HG02852 (cell line): ENCODE measurements around the gene RBM5.
"Not testable (repeated sequence)": the region's sequence is repeated elsewhere in the genome, so short reads cannot be mapped to it uniquely, and the experiment has no call there.

ENCODE experiments used
- ATAC-seq: cut with Tn5 transposase; IDR thresholded peaks from one replicate; pipeline ENCODE4 v1.9.1; 2021; ENCODE audit warnings: mild to moderate bottlenecking, moderate library complexity; ENCODE audit not compliant: unreplicated experiment

RBM5 gene

DNA sequence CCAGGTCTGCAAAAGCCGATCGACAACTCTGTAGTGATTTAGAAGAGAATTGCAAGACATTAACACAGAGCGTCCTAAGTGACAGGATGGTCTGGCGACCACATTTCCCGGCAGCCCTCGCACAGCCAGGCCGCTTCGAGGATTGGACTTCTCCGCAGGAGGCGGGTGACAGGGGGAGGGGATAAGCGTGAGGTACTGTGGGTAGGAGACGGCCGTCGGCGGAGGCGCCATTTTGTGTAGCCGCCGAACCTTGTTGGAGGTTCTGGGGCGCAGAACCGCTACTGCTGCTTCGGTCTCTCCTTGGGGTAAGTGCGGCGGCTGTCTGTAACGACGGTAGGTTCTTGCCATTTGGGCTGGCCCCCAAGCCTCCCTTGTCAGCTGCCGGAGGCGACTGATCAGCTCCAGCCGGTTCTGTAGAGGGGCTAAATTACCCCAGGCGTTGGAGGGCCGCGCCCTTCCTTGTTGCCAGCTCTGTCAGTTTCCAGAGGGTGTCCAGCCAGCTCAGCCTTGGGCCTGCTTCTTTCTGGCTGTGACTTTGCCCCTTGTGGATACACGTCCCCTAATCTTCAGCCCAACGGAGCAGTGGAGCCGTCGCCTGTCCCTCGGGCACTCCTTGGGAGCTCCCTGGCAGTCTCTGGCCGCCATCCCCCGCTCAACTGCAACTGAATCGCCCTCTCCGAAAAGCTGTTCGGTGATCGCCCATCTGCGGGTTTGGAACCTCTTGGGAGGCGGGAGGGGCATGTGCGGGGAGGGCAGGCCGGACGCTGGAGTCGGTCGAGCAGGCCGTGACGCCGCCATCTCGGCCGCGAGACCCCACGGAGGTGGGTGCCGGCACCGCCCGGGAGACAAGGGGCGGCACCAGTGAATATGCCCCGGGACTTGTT is at the start of gene RBM5:
Gene RBM5, plus strand, starts transcription at position 195 of the 884 bp plus-strand sequence. CDS start 1,516 bp downstream, outside the sequence.
- peak; percentile 97 for ATAC-seq

DNA sequence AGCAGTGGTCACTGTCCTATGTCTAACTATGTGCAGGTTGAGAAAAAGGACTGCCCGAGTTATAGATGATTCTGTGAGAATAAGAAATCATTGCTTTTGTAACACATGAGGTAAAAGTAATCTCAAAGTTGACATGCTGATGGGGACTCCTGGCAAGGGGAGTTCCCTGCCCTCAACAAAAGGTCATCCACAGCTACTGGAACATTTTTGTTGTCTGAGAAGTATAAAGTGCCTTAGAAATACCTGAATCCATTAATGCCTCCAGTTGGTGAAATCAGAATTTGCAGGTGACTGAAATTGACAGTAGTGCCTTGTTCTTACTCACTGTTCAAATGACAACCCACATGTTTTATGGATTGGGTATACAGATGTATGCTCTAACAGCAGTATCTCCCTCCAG is 43.7 kb upstream of the RBM5 start:
- no peak for ATAC-seq

- no peak for ATAC-seq
Observed at GRCh38 chr3:50047426-50047825, 41.3 kb upstream of the RBM5 start.

- no peak for ATAC-seq
Observed at GRCh38 chr3:50050361-50050760, 38.4 kb upstream of the RBM5 start.

DNA sequence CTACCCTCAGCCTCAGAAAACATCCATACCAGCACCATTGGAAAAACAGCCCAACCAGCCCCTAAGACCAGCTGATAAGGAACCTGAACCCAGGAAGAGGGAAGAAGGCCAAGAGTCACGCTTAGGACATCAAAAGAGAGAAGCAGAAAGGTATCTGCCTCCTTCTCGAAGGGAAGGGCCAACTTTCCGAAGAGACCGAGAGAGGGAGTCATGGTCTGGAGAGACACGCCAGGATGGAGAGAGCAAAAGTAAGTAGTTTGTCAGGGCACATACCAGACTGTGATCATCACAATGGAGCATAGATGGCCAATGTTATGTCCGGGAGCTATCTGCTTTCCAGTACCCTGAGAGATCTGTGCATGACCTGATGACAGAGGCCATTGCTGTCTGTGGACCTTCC is 31.0 kb upstream of the RBM5 start:
- no peak for ATAC-seq

DNA sequence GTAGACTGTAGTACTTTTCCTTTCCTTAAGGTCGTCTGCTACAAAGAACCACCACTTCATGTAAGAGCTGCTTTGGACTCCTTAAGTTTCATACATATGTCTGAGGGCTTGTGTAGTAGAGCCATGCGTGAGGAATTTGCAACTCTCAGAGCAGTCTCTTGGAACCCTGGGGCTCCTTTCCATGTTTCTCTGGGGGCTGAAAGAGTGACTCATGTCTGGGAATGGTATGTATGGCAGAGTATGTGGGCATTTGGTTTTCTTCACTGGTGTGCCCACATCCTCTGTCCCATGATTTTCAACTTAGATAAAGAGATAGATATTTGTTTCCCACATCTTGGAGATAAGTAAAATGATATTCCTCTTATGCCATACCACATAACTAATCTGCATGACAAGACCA is 20.6 kb upstream of the RBM5 start:
- ATAC-seq, result no peak

DNA sequence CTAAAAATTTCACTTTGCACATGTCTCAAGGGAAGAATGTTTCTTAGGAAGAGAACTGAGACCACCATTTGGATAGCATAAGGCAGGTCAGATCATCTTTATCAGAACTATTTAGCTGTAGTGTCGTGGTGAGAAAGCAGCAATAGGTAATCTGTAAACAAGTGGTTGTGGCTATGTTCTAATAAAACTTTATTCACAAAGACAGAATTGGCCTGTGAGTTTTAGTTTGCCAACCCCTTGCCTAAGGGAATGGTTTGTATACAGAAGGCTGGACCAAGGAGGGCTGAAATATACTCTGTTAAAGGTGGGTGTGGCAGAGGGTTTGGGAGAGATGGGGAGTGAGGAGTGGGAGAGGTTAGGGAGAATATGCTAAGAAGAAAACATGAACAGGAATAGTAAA is 10.6 kb upstream of the RBM5 start:
- no peak for ATAC-seq

DNA sequence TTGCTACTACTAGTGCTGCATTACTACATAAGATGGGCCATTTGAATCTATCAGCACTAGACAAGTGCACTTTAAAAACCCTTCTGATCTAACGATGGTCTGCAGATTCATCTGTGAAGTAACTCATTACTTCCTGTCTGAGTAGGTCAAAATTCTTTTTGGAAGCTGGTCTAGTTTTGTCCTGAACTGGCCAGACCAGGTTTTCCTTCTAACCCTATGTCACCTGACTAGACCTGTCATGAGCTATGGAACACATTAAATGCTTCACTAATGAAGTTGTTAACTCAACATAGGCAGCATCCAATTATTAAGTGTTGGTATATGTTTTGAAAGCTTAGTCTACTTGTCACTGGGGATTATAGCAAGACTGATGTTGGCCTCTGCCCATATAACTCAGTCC is 10.1 kb upstream of the RBM5 start:
- ATAC-seq, result no peak

DNA sequence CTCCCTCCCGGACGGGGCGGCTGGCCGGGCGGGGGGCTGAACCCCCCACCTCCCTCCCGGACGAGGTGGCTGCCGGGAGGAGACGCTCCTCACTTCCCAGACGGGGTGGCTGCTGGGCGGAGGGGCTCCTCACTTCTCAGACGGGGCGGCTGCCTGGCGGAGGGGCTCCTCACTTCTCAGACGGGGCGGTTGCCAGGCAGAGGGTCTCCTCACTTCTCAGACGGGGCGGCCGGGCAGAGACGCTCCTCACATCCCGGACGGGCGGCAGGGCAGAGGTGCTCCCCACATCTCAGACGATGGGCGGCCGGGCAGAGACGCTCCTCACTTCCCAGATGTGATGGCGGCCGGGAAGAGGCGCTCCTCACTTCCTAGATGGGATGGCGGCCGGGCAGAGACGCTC is 3.8 kb upstream of the RBM5 start:
- ATAC-seq, result not testable (repeated sequence)

GRCh38 chr3:50089609-50089945 is 858 bp downstream of the RBM5 start:
- ATAC-seq, result no peak

DNA sequence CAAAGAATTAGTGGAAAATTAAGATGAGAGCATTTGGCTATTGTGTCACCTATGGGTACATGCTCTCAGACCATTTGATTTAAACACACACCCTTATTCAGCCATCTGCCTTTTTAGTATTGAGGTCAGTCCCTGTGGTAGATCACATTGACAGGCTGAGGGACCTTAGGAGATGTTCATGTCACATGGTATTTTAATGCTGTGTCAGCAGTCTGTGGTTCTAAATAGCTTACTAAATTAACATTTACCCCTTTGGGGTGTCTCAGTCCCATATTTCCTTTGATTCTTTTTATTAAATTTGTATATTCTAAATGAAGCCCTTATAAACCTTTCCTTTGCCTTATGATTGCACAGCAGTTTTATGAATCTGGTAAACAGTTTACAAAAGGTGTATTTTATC is 2.3 kb downstream of the RBM5 start:
- no peak for ATAC-seq

GRCh38 chr3:50095352-50095998 is 6.8 kb downstream of the RBM5 start:
- ATAC-seq, result no peak

DNA sequence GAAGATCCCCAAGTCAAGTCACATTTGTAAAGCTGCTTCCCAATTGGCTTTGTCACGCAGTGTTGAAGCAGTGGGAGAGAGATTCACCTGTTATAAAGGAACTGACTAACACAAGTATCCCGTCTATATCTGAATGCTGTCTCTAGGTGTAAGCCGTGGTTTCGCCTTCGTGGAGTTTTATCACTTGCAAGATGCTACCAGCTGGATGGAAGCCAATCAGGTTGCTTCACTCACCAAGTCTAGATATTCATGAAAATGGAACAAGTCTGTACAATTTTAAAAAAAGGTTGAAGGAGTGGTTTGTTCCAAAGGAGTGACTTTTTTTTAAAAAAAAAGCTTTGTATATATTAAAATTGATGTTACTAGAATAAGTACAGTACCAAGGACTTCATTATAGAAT is 11.7 kb downstream of the RBM5 start:
- ATAC-seq, result no peak

- ATAC-seq, result no peak
Observed at GRCh38 chr3:50100956-50101845, 12.5 kb downstream of the RBM5 start.

GRCh38 chr3:50102558-50102957 is 13.8 kb downstream of the RBM5 start:
- no peak for ATAC-seq

- no peak for ATAC-seq
Observed at GRCh38 chr3:50111757-50112156, 23.0 kb downstream of the RBM5 start.

DNA sequence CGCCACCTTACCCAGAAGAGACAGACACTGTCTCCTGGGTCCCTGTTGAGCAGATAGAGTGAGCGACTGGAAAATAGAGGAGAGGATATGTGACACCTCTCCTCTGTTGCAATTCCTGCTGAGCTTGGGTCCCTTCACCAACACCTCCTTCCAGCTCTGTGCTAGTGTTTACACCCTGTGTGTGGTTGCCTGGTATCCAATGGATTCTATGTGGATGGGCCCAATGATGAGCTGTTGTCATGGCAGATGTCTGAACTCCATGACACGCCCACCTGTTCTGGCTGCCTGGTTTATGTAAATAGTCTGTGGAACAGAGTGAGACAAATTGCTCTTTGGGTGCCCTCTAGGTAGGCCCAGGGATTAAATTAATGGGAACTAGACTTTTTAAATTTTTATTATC is 23.7 kb downstream of the RBM5 start:
- ATAC-seq, result no peak

DNA sequence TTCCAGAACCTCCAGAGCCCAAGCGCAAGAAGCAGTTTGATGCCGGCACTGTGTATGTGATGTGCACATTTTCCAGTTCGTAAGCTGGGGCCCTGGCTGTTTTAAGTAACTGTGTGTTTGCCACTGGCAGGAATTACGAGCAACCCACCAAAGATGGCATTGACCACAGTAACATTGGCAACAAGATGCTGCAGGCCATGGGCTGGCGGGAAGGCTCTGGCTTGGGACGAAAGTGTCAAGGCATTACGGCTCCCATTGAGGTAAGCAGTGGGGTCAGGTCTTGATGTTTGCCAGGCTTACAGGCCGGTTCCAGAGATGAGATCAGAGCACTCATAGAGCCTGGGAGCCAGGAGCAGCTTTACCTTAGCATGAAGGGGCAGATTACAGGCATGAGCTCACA is 28.4 kb downstream of the RBM5 start:
- no peak for ATAC-seq

DNA sequence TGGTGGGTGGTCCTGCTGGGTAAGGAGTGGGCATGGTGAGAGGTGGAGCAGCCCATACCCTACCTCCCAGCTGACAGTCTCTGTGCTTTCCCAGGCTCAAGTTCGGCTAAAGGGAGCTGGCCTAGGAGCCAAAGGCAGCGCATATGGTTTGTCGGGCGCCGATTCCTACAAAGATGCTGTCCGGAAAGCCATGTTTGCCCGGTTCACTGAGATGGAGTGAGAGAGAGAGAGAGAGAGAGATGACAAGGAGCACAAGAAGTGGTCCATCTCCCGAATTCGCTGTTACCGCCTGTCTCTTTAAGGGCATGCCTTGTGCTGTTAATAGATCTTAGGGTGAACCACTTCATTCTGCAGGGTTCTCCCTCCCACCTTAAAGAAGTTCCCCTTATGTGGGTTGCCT is 29.5 kb downstream of the RBM5 start:
- ATAC-seq, result no peak

- ATAC-seq, result no peak
Observed at GRCh38 chr3:50119786-50120185, 31.1 kb downstream of the RBM5 start.

DNA sequence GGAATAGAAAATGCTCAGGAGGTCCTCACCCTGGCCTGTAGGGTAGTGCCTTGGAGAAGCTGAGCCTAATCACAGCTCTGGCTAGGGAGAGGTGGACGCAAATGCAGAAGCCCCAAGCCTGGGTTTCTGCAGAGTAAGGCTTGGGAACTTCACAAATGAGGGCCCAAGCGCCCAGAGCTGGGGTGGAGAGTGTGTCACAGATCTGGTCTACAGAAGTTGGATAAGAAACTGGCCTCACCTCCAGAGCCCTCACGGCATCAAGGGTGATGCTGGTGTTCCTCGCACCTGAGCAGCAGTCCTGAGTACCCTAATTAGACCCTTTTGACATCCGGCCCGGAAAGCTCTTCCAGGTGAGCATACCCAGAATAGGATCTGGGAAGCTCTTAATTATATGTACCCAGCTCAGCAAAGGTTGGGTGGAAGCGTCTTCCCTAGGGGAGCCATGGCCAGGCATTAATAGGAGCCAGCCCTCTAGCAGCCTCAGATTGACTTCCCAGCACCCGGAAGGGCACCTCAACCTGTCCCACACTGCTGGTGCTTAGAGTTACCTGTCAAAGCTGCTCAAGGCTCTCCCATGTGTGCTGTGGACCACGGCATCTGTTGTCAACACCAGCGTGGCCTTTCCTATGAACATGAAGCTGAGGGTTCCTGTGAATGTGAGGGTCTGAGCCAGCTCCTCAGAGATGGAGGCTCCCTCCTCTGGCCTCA is 31.8 kb downstream of the RBM5 start:
- no peak for ATAC-seq
